Measurements from ENCODE around the gene FMNL2.

The FMNL2 gene

DNA sequence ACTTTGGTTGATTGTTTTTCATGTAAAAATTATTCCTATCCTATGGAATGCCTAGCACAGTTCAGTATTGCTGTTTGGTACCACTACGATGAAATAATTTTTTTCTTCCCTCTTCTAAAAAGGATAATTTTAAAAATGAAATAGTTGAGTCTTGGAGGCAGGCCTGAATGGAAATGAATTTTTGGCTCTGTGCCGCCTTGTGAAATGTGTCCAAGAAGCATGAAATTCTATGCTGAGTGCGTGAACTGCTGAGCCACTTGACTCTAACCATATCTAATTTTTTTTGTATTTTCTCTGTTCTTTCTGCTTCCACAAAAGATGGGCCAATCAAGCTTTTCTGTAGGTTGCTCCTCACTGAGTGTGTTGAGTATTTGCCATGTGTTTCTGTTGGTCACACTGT is 287.2 kb downstream of the FMNL2 start:
- TF ChIP-seq, protein P1, sequence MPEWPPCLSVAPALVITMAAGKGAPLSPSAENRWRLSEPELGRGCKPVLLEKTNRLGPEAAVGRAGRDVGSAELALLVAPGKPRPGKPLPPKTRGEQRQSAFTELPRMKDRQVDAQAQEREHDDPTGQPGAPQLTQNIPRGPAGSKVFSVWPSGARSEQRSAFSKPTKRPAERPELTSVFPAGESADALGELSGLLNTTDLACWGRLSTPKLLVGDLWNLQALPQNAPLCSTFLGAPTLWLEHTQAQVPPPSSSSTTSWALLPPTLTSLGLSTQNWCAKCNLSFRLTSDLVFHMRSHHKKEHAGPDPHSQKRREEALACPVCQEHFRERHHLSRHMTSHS (tag by site-specific recombination; IDR thresholded peaks at IDR 0.05) = no peak
- TF ChIP-seq ZNF558 (tag by site-specific recombination; IDR thresholded peaks at IDR 0.05) (no peak), TCF7L2 (IDR thresholded peaks at IDR 0.05; ENCODE audit: borderline replicate concordance, low read depth, low read length) (no peak), ZNF157 (tag by site-specific recombination; IDR thresholded peaks at IDR 0.05) (no peak), ZNF747 (tag by site-specific recombination; IDR thresholded peaks at IDR 0.05) (no peak), ZNF621 (tag by site-specific recombination; IDR thresholded peaks at IDR 0.05) (no peak)
- TF ChIP-seq, protein P2, sequence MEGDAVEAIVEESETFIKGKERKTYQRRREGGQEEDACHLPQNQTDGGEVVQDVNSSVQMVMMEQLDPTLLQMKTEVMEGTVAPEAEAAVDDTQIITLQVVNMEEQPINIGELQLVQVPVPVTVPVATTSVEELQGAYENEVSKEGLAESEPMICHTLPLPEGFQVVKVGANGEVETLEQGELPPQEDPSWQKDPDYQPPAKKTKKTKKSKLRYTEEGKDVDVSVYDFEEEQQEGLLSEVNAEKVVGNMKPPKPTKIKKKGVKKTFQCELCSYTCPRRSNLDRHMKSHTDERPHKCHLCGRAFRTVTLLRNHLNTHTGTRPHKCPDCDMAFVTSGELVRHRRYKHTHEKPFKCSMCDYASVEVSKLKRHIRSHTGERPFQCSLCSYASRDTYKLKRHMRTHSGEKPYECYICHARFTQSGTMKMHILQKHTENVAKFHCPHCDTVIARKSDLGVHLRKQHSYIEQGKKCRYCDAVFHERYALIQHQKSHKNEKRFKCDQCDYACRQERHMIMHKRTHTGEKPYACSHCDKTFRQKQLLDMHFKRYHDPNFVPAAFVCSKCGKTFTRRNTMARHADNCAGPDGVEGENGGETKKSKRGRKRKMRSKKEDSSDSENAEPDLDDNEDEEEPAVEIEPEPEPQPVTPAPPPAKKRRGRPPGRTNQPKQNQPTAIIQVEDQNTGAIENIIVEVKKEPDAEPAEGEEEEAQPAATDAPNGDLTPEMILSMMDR (tag by site-specific recombination; IDR thresholded peaks at IDR 0.05) = no peak
- TF ChIP-seq, protein P3, sequence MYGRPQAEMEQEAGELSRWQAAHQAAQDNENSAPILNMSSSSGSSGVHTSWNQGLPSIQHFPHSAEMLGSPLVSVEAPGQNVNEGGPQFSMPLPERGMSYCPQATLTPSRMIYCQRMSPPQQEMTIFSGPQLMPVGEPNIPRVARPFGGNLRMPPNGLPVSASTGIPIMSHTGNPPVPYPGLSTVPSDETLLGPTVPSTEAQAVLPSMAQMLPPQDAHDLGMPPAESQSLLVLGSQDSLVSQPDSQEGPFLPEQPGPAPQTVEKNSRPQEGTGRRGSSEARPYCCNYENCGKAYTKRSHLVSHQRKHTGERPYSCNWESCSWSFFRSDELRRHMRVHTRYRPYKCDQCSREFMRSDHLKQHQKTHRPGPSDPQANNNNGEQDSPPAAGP (tag by site-specific recombination; IDR thresholded peaks at IDR 0.05) = no peak
- no peak overlapping the region for H3K4me3 ChIP-seq (ENCODE audit: low read depth, low read length)
- H3K36me3 ChIP-seq (ENCODE audit: control insufficient read depth in 2 of 2, insufficient read depth in 1 of 2, low read length in 2 of 2) = peaks cover 11 to 58% of the 10 kb centered on the region in 2 experiments; a peak in 2 of 3 replicates
- no peaks in the 10 kb centered on the region for H3K9me3 ChIP-seq (ENCODE audit: control insufficient read depth, insufficient read depth, low read depth, low read length)
- ChIA-PET CTCF (interaction anchor here (0.6 kb wide), 2 partner anchors 181 to 433 kb away, joined by 4 to 5 read pairs; no protein-coding TSS in a partner anchor), POLR2A (no interaction called here)
- H3K27ac ChIP-seq (ENCODE audit: extremely low read depth, low read depth, low read length) = no peak overlapping the region
- H3K4me1 ChIP-seq (ENCODE audit: control insufficient read depth, insufficient read depth, low read length) = no peaks in the 10 kb centered on the region

DNA sequence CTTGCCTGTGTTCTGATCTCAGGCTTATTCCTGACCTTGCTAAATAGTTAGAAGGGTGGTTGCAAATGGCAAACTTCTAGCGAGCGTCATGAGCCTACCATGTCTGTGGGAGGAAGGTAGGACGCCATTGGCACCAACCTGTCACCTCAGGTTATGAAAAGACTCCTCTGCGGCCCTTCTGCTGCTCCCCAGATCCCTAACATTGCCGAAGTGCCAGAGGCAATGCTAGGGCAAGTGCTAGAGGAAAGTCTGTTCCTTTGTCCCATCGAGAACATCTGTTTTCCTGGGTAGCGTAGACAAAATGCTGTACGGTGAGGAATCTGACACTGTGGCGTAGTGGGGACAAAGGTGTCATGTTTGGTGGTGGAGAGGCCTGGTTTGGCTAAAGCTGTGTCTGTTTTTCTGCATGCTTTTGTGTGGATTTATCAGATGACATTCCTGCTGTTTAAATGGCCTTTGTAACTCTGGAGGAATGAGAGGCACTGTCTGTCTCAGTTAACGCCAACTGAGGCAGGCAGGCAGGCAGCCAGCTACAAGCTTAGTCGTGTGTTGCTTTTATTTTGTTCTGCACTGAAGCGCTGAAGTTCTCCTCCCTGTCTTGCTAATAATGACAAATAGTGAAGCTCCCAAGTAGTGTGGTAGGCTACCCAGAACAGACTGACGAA is 288.2 kb downstream of the FMNL2 start:
- Histone ChIP-seq H3K4me3 (ENCODE audit: low read depth, low read length) (no peak overlapping the region), H3K36me3 (ENCODE audit: control insufficient read depth in 2 of 2, insufficient read depth in 1 of 2, low read length in 2 of 2) (peaks cover 11 to 55% of the 10 kb centered on the region in 2 experiments; a peak in 2 of 3 replicates), H3K4me1 (ENCODE audit: control insufficient read depth, insufficient read depth, low read length) (no peaks in the 10 kb centered on the region), H3K9me3 (ENCODE audit: control insufficient read depth, insufficient read depth, low read depth, low read length) (no peaks in the 10 kb centered on the region), H3K27ac (ENCODE audit: extremely low read depth, low read depth, low read length) (no peak overlapping the region)
- TF ChIP-seq GFI1B (tag by site-specific recombination; IDR thresholded peaks at IDR 0.05) = no peak
- TF ChIP-seq ZBTB21 (tag by site-specific recombination; IDR thresholded peaks at IDR 0.05) = no peak
- TF ChIP-seq BCL11B (tag by site-specific recombination; IDR thresholded peaks at IDR 0.05; ENCODE audit: low read depth) = no peak
- no peak for TF ChIP-seq ZBTB7A (tag by site-specific recombination; IDR thresholded peaks at IDR 0.05; ENCODE audit: low read depth)
- no peak for TF ChIP-seq ZNF473 (tag by site-specific recombination; IDR thresholded peaks at IDR 0.05)
- no peak for TF ChIP-seq ZNF350 (tag by site-specific recombination; IDR thresholded peaks at IDR 0.05)
- TF ChIP-seq YY2 (tag by site-specific recombination; IDR thresholded peaks at IDR 0.05) = no peak
- no peak for TF ChIP-seq ZNF324 (tag by site-specific recombination; IDR thresholded peaks at IDR 0.05)
- TF ChIP-seq ZNF660 (tag by site-specific recombination; IDR thresholded peaks at IDR 0.05) = no peak
- TF ChIP-seq, protein P4, sequence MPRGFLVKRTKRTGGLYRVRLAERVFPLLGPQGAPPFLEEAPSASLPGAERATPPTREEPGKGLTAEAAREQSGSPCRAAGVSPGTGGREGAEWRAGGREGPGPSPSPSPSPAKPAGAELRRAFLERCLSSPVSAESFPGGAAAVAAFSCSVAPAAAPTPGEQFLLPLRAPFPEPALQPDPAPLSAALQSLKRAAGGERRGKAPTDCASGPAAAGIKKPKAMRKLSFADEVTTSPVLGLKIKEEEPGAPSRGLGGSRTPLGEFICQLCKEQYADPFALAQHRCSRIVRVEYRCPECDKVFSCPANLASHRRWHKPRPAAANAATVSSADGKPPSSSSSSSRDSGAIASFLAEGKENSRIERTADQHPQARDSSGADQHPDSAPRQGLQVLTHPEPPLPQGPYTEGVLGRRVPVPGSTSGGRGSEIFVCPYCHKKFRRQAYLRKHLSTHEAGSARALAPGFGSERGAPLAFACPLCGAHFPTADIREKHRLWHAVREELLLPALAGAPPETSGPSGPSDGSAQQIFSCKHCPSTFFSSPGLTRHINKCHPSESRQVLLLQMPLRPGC (tag by site-specific recombination; IDR thresholded peaks at IDR 0.05) = no peak
- no peak for TF ChIP-seq ZNF2 (tag by site-specific recombination; IDR thresholded peaks at IDR 0.05)
- no peak for TF ChIP-seq ZNF292 (tag by site-specific recombination; IDR thresholded peaks at IDR 0.05; ENCODE audit: borderline replicate concordance, low read depth)
- ChIA-PET POLR2A (no interaction called here), CTCF (interaction anchor here (0.9 kb wide), 1 partner anchor 8 kb away, joined by 3 read pairs; no protein-coding TSS in a partner anchor)

All from HEK293 (cell line).